GM18867 (cell line): ENCODE data around the gene CPNE7.
"Not testable (repeated sequence)": the region's sequence is repeated elsewhere in the genome, so short reads cannot be mapped to it uniquely, and the experiment has no call there.

Experiments
- ATAC-seq: cut with Tn5 transposase; IDR thresholded peaks from one replicate; pipeline ENCODE4 v1.9.1; 2021; ENCODE audit warnings: mild to moderate bottlenecking, moderate library complexity; ENCODE audit not compliant: unreplicated experiment

The CPNE7 gene

DNA sequence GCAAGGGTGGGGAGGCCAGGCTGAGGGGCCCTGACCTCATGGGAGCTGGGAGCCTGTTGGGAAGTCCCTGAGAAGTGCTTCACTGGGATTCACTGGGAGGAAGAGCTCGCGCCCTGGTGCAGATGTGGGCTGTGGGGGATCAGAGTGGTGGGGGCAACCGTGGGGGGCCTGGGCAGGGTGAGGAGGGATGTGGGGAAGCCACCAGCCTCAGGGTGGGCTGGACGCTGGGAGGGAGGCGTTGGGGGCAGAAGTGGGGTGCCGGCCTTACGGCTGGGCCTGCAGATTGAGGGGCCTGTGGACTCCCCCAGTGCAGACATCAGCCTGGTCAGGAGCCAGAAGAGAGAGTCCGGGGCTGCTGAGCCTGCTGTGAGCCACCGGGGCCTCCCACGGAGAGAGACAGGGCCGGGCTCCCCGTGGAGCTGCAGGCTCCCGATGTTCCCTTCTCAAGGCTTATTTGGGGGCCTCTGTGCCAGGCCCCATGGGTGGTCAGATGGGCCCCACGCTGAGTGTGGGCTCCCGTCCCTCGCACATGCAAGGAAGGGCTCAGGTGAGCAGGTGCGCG, 45.7 kb downstream of the CPNE7 start:
- ATAC-seq, result no peak

GRCh38 chr16:89621698-89622409, 46.3 kb downstream of the CPNE7 start:
- no peak for ATAC-seq

DNA sequence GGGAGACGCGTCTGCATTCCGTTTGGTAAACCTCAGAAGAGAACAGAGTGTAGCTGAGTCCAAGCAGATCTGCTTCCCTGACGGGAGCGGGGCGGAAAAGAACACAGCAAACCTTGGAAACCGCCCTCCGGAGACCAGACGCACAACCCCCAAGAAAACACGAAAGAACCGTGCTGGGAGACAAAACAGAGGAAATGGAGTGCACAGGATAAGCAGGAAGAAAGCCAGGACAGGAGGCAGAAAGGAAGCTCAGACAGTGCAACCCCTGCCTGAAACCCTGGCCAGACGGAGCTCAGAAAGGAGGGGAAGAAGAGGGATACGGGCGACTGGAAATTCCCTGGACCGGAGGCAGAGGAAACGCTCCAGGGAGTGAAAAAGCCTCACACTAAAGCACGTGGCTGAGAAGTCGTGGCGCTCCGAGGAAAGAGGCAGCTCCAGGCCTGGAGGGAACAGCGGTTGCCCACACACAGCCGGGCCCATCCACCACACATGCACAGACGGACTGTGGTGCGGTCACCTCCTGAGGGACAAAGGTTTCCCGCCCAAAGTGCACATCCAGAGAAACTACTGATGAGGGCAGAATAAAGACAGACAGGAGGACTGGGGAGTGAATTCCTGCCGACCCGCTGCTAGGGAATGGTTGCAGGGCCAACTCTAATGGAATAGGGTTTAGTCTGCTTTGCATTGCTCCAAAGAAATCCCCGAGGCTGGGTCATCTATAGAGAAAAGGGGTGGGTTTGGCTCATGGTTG, 48.1 kb downstream of the CPNE7 start:
- no peak for ATAC-seq

GRCh38 chr16:89624777-89625761, 49.5 kb downstream of the CPNE7 start:
- ATAC-seq, result no peak

GRCh38 chr16:89629827-89630610, 54.5 kb downstream of the CPNE7 start:
- ATAC-seq, result no peak

DNA sequence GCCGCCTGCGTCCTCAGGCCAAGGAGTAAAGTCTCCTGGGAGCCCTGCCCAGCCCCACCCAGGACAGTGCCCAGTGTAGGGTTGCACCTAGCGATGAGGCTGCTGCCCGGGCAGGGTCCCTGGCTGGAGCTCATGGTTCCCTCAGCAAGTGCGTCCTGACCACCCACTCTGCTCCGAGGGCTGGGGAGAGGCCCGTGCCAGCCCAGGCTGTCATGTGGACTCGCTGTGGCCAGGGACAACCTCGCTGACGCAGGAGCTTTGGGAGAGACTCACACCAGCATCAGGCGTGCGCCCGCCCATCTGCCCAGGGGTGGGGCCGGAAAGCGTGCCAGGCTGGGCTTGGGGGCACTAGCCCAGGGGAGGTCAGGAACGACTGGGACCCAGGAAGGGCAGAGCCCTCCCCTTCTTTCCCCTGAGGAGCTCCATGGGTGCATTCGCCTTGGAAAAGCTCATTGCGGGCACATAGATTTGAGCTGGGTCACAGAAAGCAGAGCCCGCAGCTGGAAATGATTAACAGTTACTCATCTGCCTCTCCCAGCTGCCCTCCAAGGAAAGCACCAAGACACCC, 57.6 kb downstream of the CPNE7 start:
- ATAC-seq, result no peak

- ATAC-seq, result not testable (repeated sequence)
Observed at GRCh38 chr16:89634463-89635385, 59.2 kb downstream of the CPNE7 start.

GRCh38 chr16:89636663-89637062, 61.1 kb downstream of the CPNE7 start:
- no peak for ATAC-seq

- no peak for ATAC-seq
Observed at GRCh38 chr16:89637379-89637778, 61.8 kb downstream of the CPNE7 start.

- no peak for ATAC-seq
Observed at GRCh38 chr16:89638455-89638854, 62.9 kb downstream of the CPNE7 start.

GRCh38 chr16:89639385-89639784, 63.8 kb downstream of the CPNE7 start:
- no peak for ATAC-seq

- ATAC-seq, result no peak
Observed at GRCh38 chr16:89641458-89642119, 66.0 kb downstream of the CPNE7 start.

DNA sequence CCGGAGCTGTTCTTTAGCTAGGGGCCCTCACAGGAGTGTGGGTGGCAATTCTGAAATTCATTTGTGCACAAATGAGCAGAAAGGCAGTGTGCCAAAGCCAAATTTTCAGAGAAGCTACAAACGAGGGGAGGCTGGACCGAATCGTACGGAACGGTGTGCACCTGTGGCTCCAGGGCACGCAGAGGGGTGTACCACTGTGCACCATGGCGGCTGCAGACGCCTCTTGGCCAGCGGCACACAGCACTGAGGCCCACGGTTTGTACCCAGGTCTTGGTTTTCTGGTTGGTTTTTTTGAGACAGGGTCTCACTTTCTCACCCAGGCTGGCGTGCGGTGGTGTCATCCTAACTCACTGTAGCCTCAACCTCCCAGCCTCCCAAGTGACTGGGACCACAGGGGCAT, 67.0 kb downstream of the CPNE7 start:
- ATAC-seq, result no peak

DNA sequence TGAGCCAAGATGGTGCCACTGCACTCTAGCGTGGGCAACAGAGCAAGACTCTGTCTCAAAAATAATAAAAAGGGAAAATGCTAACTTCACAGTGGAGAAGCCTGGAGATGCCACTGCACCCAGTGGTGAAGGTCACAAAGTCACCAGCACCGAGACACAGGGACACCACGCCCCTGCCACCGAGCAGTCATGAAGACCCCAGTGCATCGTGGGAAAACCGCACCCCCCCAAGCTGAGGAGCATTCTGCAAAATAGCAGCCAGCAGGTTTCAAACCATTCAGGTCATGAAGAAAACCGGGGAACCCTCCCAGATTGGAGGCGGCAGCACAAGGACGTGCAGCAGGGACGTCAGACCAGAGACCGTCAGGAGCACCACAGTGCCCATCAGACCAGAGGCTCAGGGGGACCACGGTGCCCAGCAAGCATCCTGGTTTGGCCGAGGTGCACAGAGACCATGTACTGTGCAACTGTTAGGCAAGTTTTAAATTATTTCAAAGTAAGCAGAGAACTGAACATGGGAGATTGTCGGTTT, 68.3 kb downstream of the CPNE7 start:
- ATAC-seq, result no peak

GRCh38 chr16:89645122-89645521, 69.6 kb downstream of the CPNE7 start:
- no peak for ATAC-seq

DNA sequence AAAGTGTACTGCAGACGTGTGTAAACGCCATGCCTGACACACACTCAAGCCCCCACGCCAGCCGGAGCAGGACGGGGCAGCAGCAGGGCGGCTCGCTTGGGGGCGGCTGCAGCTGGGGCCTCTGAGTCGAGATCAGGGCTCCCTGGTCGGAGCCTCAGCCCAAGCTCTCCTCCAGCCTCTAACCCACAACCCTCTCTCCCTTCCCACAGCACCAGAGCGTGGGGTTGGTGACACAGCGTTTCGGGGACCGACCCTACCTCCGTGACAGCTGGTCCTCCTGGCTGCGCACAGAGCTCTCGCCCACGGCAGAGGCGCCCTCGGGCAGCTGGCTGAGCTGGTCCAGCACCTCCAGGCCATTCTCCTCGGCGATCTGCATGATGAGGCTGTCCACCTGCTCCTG, 70.7 kb downstream of the CPNE7 start:
- ATAC-seq, result no peak
